Astrocyte (in vitro differentiated cells and primary cell): ENCODE results near the gene NOXO1. TPM values are rescaled to one million over a fixed set of nuclear protein-coding genes. Genes with fewer than 3 reads are reported as not detected.

ENCODE experiments used
- DNase-seq: peaks from one replicate; pipeline ENCODE4 v3.0.0-alpha.2; 2010; ENCODE audit warnings: low read depth
- FAIRE-seq: peaks from 2 replicates; lab custom pipeline; 2011; peaks lifted over from hg19 to GRCh38; lab: Jason Lieb, UNC
- H2AFZ ChIP-seq: 2 replicates; pipeline ENCODE4 v1.6.0; 2012; ENCODE audit warnings: low read depth, low read length, inconsistent platforms
- H3K27ac ChIP-seq: 2 replicates; pipeline ENCODE4 v1.5.1; 2011; ENCODE audit warnings: low read depth, low read length, inconsistent platforms
- H3K27me3 ChIP-seq: 2 replicates; pipeline ENCODE4 v1.6.0; 2011; ENCODE audit warnings: low read length, inconsistent platforms; ENCODE audit not compliant: insufficient read depth
- H3K36me3 ChIP-seq: 2 replicates; pipeline ENCODE4 v1.5.1; 2011; ENCODE audit warnings: low read length, inconsistent platforms; ENCODE audit not compliant: insufficient read depth
- H3K4me1 ChIP-seq: 2 replicates; pipeline ENCODE4 v1.5.1; 2011; ENCODE audit warnings: low read length, inconsistent platforms; ENCODE audit not compliant: insufficient read depth
- H3K4me2 ChIP-seq: 2 replicates; pipeline ENCODE4 v1.6.0; 2012; ENCODE audit warnings: low read length, inconsistent platforms
- H3K4me3 ChIP-seq: 2 replicates; pipeline ENCODE4 v1.5.1; 2011; ENCODE audit warnings: low read depth, mild to moderate bottlenecking, low read length, inconsistent platforms; ENCODE audit not compliant: insufficient read depth
- H3K79me2 ChIP-seq: 2 replicates; pipeline ENCODE4 v1.6.0; 2012; ENCODE audit warnings: mild to moderate bottlenecking, low read length, inconsistent platforms; ENCODE audit not compliant: insufficient read depth
- H3K9ac ChIP-seq: 2 replicates; pipeline ENCODE4 v1.6.0; 2012; ENCODE audit warnings: mild to moderate bottlenecking, low read length, inconsistent platforms
- H3K9me3 ChIP-seq: 2 replicates; pipeline ENCODE4 v1.5.1; 2012; ENCODE audit warnings: low read depth, mild to moderate bottlenecking, low read length, inconsistent platforms; ENCODE audit not compliant: insufficient read depth
- H4K20me1 ChIP-seq: 2 replicates; pipeline ENCODE4 v1.6.0; 2012; ENCODE audit warnings: low read length, inconsistent platforms; ENCODE audit not compliant: insufficient read depth
- H3K27ac Mint-ChIP-seq: one replicate; pipeline ENCODE4 v1.8.0; 2021; ENCODE audit warnings: mild to moderate bottlenecking, mixed read lengths; ENCODE audit not compliant: unreplicated experiment
- H3K27me3 Mint-ChIP-seq: one replicate; pipeline ENCODE4 v1.8.0; 2021; ENCODE audit warnings: low read depth, mixed read lengths; ENCODE audit not compliant: unreplicated experiment
- H3K36me3 Mint-ChIP-seq: one replicate; pipeline ENCODE4 v1.8.0; 2021; ENCODE audit warnings: low read depth, mixed read lengths; ENCODE audit not compliant: unreplicated experiment
- H3K4me1 Mint-ChIP-seq: one replicate; pipeline ENCODE4 v1.8.0; 2021; ENCODE audit warnings: low read depth, mixed read lengths; ENCODE audit not compliant: unreplicated experiment
- H3K4me3 Mint-ChIP-seq: one replicate; pipeline ENCODE4 v1.8.0; 2021; ENCODE audit warnings: mild to moderate bottlenecking, moderate library complexity, mixed read lengths; ENCODE audit not compliant: unreplicated experiment
- H3K9me3 Mint-ChIP-seq: one replicate; pipeline ENCODE4 v1.8.0; 2021; ENCODE audit warnings: mild to moderate bottlenecking, mixed read lengths; ENCODE audit not compliant: unreplicated experiment
- CTCF ChIP-seq: IDR thresholded peaks from 2 replicates; pipeline ENCODE4 v1.5.1; 2011; ENCODE audit warnings: low read depth, mild to moderate bottlenecking, inconsistent platforms, low read length, moderate library complexity; ENCODE audit not compliant: insufficient read depth
- EZH2 ChIP-seq: IDR thresholded peaks from 2 replicates; pipeline ENCODE4 v1.6.1; 2012; ENCODE audit warnings: mild to moderate bottlenecking, low read length, inconsistent platforms; ENCODE audit not compliant: insufficient read depth
- total RNA-seq: library from RNA; stranded (reverse); gene quantifications from 2 replicates; pipeline ENCODE4 v1.2.1, GENCODE V29; 2021

Gene NOXO1
- total RNA-seq, 1 donor from 2014 or later: 0.89 TPM

GRCh38 chr16:1998360-1998835 lies 17.1 kb upstream of the NOXO1 start:
- H3K27ac Mint-ChIP-seq: no peak overlapping the region
- FAIRE-seq (no peak), DNase-seq (no peak)
- Histone ChIP-seq H2AFZ (no peak overlapping the region), H3K4me2 (no peak overlapping the region), H3K9me3 (no peaks in the 10 kb centered on the region), H3K27me3 (no peaks in the 10 kb centered on the region), H3K4me1 (peaks cover 3% of the 10 kb centered on the region), H3K36me3 (peaks cover 8% of the 10 kb centered on the region), H3K79me2 (peaks cover 24% of the 10 kb centered on the region), H4K20me1 (peaks cover 42% of the 10 kb centered on the region), H3K9ac (no peak overlapping the region), H3K27ac (no peak overlapping the region), H3K4me3 (no peak overlapping the region)
- peaks cover 2% of the 10 kb centered on the region for H3K4me1 Mint-ChIP-seq
- no peak for TF ChIP-seq EZH2
- TF ChIP-seq CTCF: no peak
- H3K27me3 Mint-ChIP-seq: no peaks in the 10 kb centered on the region
- peaks cover 11% of the 10 kb centered on the region for H3K36me3 Mint-ChIP-seq
- H3K4me3 Mint-ChIP-seq: no peak overlapping the region
- H3K9me3 Mint-ChIP-seq: no peaks in the 10 kb centered on the region

GRCh38 chr16:1997494-1998359 lies 16.5 kb upstream of the NOXO1 start:
- Mint-ChIP-seq H3K4me1 (peaks cover 2% of the 10 kb centered on the region), H3K27ac (no peak overlapping the region), H3K9me3 (no peaks in the 10 kb centered on the region), H3K4me3 (no peak overlapping the region), H3K36me3 (peaks cover 11% of the 10 kb centered on the region), H3K27me3 (no peaks in the 10 kb centered on the region)
- Histone ChIP-seq H3K27ac (no peak overlapping the region), H3K9ac (no peak overlapping the region), H3K4me1 (peaks cover 3% of the 10 kb centered on the region), H3K79me2 (peaks cover 17% of the 10 kb centered on the region), H3K9me3 (no peaks in the 10 kb centered on the region), H2AFZ (no peak overlapping the region), H3K4me2 (no peak overlapping the region), H3K27me3 (no peaks in the 10 kb centered on the region), H3K4me3 (no peak overlapping the region), H4K20me1 (peaks cover 35% of the 10 kb centered on the region), H3K36me3 (peaks cover 8% of the 10 kb centered on the region)
- FAIRE-seq: peak; percentile 89
- TF ChIP-seq CTCF (no peak), EZH2 (no peak)
- DNase-seq: no peak

GRCh38 chr16:1993731-1994131 lies 12.5 kb upstream of the NOXO1 start:
- Mint-ChIP-seq H3K4me3 (no peak overlapping the region), H3K9me3 (no peaks in the 10 kb centered on the region), H3K27ac (no peak overlapping the region), H3K4me1 (peaks cover 2% of the 10 kb centered on the region), H3K27me3 (peaks cover 14% of the 10 kb centered on the region), H3K36me3 (peaks cover 8% of the 10 kb centered on the region)
- no peaks in the 10 kb centered on the region for H3K79me2 ChIP-seq
- H4K20me1 ChIP-seq: peaks cover 16% of the 10 kb centered on the region
- no peak overlapping the region for H2AFZ ChIP-seq
- no peak overlapping the region for H3K27ac ChIP-seq
- H3K9ac ChIP-seq: no peak overlapping the region
- TF ChIP-seq EZH2: no peak
- no peak for TF ChIP-seq CTCF
- FAIRE-seq (no peak), DNase-seq (no peak)
- H3K27me3 ChIP-seq: peaks cover 25% of the 10 kb centered on the region
- peaks cover 16% of the 10 kb centered on the region for H3K4me1 ChIP-seq
- peaks cover 3% of the 10 kb centered on the region for H3K9me3 ChIP-seq
- no peak overlapping the region for H3K4me3 ChIP-seq
- peaks cover 6% of the 10 kb centered on the region for H3K36me3 ChIP-seq
- H3K4me2 ChIP-seq: no peak overlapping the region
